Gastroesophageal sphincter (tissue), 4 donors: ENCODE data around the gene TXK. TPM values are rescaled to one million over a fixed set of nuclear protein-coding genes. Genes with fewer than 3 reads are reported as not detected.

ENCODE experiments used
- ATAC-seq: fragments of 150-250 bp; one replicate; pipeline ENCODE4 v1.9.1; 2016; ENCODE audit warnings: mild to moderate bottlenecking, moderate library complexity
- H3K27ac ChIP-seq, 4 donors: fragments of 200-600 bp; sonication (generic) in 3 of 4; 1 replicate in 3 of 4; 2 replicates in 1 of 4; pipeline ENCODE4 v1.5.1; 2016 to 2019
- H3K27me3 ChIP-seq: fragments of 200-600 bp; sonication (generic); one replicate; pipeline ENCODE4 v1.5.1; 2019
- H3K36me3 ChIP-seq, 2 donors: fragments of 200-600 bp; sonication (generic); one replicate each; pipeline ENCODE4 v1.5.1; 2019; ENCODE audit warnings: control low read depth in 1 of 2
- H3K4me1 ChIP-seq, 3 donors: fragments of 200-600 bp; sonication (generic); 1 replicate in 2 of 3; 2 replicates in 1 of 3; pipeline ENCODE4 v1.5.1; 2016 to 2019; ENCODE audit warnings: control low read depth in 2 of 3
- H3K4me3 ChIP-seq, 2 donors: fragments of 200-600 bp; sonication (generic); one replicate each; pipeline ENCODE4 v1.5.1; 2019; ENCODE audit warnings: mild to moderate bottlenecking in 1 of 2, moderate library complexity in 1 of 2
- H3K9me3 ChIP-seq, 3 donors: fragments of 200-600 bp; sonication (generic); one replicate each; pipeline ENCODE4 v1.5.1; 2017 to 2019; ENCODE audit warnings: control low read depth in 2 of 3
- CTCF ChIP-seq, 4 experiments: fragments of 200-600 bp in 2 of 4; fragments of 450-650 bp in 2 of 4; sonication (generic) in 1 of 4; IDR thresholded peaks; one replicate each; pipeline ENCODE4 v1.5.1; 2017 to 2019; ENCODE audit warnings: antibody characterized with exemption in 4 of 4, mild to moderate bottlenecking in 2 of 4, moderate library complexity in 2 of 4
- EP300 ChIP-seq: sonication (generic); formaldehyde crosslinking; IDR thresholded peaks from one replicate; pipeline ENCODE4 v1.6.1; 2017; ENCODE audit warnings: antibody characterized with exemption, mild to moderate bottlenecking
- POLR2A ChIP-seq, 2 donors: fragments of 450-650 bp; IDR thresholded peaks; one replicate each; pipeline ENCODE4 v1.6.1; 2017; ENCODE audit warnings: antibody characterized with exemption in 2 of 2, mild to moderate bottlenecking in 2 of 2, moderate library complexity in 1 of 2
- POLR2AphosphoS5 ChIP-seq: sonication (generic); formaldehyde crosslinking; IDR thresholded peaks from one replicate; pipeline ENCODE4 v1.6.1; 2017; ENCODE audit warnings: antibody characterized with exemption
- WGBS, 2 donors: methylation state at CpG; one replicate each; pipeline ENCODE4 v1.1.5; 2018; ENCODE audit warnings: low coverage in 1 of 2; 5-methylcytosine and 5-hydroxymethylcytosine counted together
- total RNA-seq, 4 donors: library from RNA; depleted of rRNA; stranded (reverse); fragments of >200 nt; gene quantifications; one replicate each; pipeline ENCODE4 v1.1.0, GENCODE V29; 2016

The TXK gene
- total RNA-seq, 4 donors from 2014 or later, result 0.32 to 0.81 (median 0.39) TPM; not detected in 1

DNA sequence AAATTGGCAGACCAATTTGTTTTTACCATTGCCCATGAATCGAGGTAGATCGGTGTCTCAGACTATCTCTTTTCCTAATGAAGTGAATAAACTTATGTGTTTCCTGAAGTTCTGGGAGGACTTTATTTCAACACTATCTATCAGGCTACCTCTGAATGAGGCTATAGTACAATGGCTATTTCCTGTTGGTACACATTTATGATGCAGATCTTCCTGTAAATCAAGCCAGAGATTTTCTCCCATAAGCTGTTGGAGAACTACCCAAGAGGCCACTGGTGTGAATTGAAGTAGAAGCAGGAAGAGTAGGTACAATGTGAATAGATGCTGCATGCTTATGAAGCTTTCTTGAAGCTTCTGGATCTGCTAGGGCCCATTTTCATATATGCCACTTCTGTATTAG, 16.0 kb downstream of the TXK start:
- Histone ChIP-seq H3K36me3 (no peaks in the 10 kb centered on the region), H3K9me3 (no peaks in the 10 kb centered on the region), H3K27ac (no peak overlapping the region), H3K4me3 (no peak overlapping the region), H3K4me1 (no peaks in the 10 kb centered on the region), H3K27me3 (no peaks in the 10 kb centered on the region)
- ATAC-seq, result no peak
- 81 to 100% methylated on average over 1 to 2 of the region's 2 CpGs for WGBS, 2 donors
- TF ChIP-seq POLR2A (IDR thresholded peaks at IDR 0.05), result no peak
- no peak for TF ChIP-seq CTCF (IDR thresholded peaks at IDR 0.05)
- no peak for TF ChIP-seq POLR2AphosphoS5
- TF ChIP-seq EP300, result no peak

DNA sequence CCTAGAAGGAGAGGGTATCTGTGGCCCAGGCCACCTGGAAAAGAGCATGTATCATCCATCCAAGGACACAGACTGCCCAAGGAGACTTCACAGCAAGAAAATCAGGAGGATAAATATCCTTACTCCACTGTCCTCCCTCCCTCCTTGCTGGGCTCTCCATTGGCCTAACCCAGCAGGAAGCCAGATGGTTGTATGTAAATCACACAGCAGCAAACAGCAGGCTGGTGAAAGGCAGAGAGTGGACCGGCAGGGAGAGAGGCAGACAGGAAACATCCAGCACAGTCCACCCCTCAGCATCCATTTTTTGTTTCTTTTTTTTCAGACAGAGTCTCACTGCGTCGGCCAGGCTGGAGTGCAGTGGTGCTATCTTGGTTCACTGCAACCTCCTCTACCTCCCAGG, 17.5 kb downstream of the TXK start:
- Histone ChIP-seq H3K4me3 (no peak overlapping the region), H3K4me1 (no peaks in the 10 kb centered on the region), H3K27me3 (no peaks in the 10 kb centered on the region), H3K9me3 (no peaks in the 10 kb centered on the region), H3K36me3 (no peaks in the 10 kb centered on the region), H3K27ac (no peak overlapping the region)
- TF ChIP-seq EP300 (no peak), CTCF (IDR thresholded peaks at IDR 0.05) (no peak), POLR2A (IDR thresholded peaks at IDR 0.05) (no peak), POLR2AphosphoS5 (no peak)
- ATAC-seq, result no peak
- 72 to 80% methylated on average over 2 to 3 of the region's 3 CpGs for WGBS, 2 donors

DNA sequence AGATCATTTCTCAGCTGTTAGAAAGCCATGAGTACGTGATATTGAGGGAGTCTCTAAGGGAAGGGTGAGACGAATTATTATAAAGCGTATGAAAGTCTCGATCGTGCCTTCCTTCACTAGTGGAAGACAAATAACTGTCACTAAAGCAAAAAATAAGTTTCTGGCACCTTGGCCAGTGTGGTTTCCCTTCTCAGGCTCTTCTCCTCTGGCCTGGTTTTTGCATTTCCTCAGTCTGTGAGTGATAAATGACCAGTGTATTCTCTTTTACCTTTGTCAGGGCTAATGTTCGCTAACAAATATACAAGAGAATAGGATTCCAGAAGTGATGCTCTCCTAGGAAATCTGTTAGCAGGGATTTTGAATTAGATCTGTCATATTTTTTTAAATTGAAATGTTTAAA, 19.6 kb downstream of the TXK start:
- no peaks in the 10 kb centered on the region for H3K4me1 ChIP-seq
- H3K36me3 ChIP-seq, result no peaks in the 10 kb centered on the region
- H3K4me3 ChIP-seq, result no peak overlapping the region
- H3K27ac ChIP-seq, result no peak overlapping the region
- TF ChIP-seq EP300 (no peak), CTCF (IDR thresholded peaks at IDR 0.05) (no peak), POLR2AphosphoS5 (no peak), POLR2A (IDR thresholded peaks at IDR 0.05) (no peak)
- no peaks in the 10 kb centered on the region for H3K9me3 ChIP-seq
- WGBS, 2 donors, result 53 to 80% methylated on average over 6 of the region's 6 CpGs
- ATAC-seq, result no peak
- H3K27me3 ChIP-seq, result no peaks in the 10 kb centered on the region

DNA sequence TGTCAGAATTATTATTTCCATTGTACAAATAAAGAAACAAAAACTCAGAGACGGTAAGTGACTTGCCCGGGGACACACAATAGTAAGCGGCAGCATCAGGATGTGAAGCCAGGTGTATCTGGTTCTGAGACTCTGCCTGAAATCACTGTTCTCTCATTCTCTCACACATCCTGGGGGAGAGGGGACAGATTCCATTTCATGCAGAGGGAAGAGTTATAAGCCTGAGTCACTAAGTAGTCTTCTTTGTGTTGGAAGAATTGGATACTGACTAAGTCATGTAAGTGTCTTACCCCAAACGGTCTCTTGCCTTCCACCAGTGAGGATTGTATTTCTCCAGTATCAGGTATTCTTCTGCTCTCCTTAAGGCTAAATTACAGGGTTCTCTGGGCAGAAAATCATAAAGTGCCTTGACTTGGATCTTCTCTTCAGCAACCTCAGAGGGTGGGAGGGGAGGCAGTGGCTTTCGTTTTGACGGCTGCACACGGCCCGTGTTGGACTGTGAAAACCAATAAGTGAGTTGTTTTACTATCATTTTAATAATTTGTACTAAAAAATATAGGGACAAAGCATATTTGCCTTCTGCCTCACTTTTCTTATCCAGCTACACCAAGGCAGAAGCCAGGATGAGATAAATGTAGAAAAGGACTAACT, 21.9 kb downstream of the TXK start:
- no peak for TF ChIP-seq CTCF (IDR thresholded peaks at IDR 0.05)
- TF ChIP-seq POLR2A (IDR thresholded peaks at IDR 0.05), result no peak
- no peak for TF ChIP-seq EP300
- no peak for TF ChIP-seq POLR2AphosphoS5
- Histone ChIP-seq H3K9me3 (no peaks in the 10 kb centered on the region), H3K4me1 (no peaks in the 10 kb centered on the region), H3K36me3 (no peaks in the 10 kb centered on the region), H3K27ac (no peak overlapping the region), H3K27me3 (no peaks in the 10 kb centered on the region), H3K4me3 (no peak overlapping the region)
- ATAC-seq, result no peak
- WGBS, 2 donors, result 78 to 89% methylated on average over 6 to 8 of the region's 8 CpGs

GRCh38 chr4:48110452-48110978, 23.5 kb downstream of the TXK start:
- WGBS, 2 donors, result 82 to 100% methylated on average over 1 of the region's 1 CpG
- no peaks in the 10 kb centered on the region for H3K36me3 ChIP-seq
- TF ChIP-seq POLR2AphosphoS5, result no peak
- no peak for TF ChIP-seq POLR2A (IDR thresholded peaks at IDR 0.05)
- no peak for TF ChIP-seq EP300
- no peak for TF ChIP-seq CTCF (IDR thresholded peaks at IDR 0.05)

More at GRCh38 chr4:48110452-48110978, 23.5 kb downstream of the TXK start:
- Histone ChIP-seq H3K4me1 (no peaks in the 10 kb centered on the region), H3K4me3 (no peak overlapping the region), H3K9me3 (no peaks in the 10 kb centered on the region), H3K27ac (no peak overlapping the region), H3K27me3 (no peaks in the 10 kb centered on the region)
- ATAC-seq, result no peak
